RWPE1 (cell line): Measurements from ENCODE around the gene URM1.
A peak's percentile ranks its signal among the peaks of the same experiment; 100 is the strongest.

Experiments
- CTCF ChIA-PET: fragments of 350-600 bp; sonication (Branson Sonifier 250); formaldehyde crosslinking; extraction: SDS; loops from one replicate; lab custom pipeline; 2021; lab: Yijun Ruan, JAX
- POLR2A ChIA-PET: fragments of 400-600 bp; formaldehyde crosslinking; extraction: SDS; loops from one replicate; lab custom pipeline; 2020; ENCODE audit warnings: antibody characterized with exemption; ENCODE audit not compliant: low non-redundant PET; lab: Yijun Ruan, JAX
- DNase-seq: peaks from one replicate; pipeline ENCODE4 v3.0.0; 2012; ENCODE audit warnings: low spot score
- H3K27ac ChIP-seq: fragments of 450-650 bp; 2 replicates; pipeline ENCODE4 v1.5.1; 2017
- CTCF ChIP-seq: fragments of 450-650 bp; conservative IDR thresholded peaks from 2 replicates; pipeline ENCODE4 v1.5.1; 2017; ENCODE audit warnings: low read depth, mild to moderate bottlenecking

Gene URM1

DNA sequence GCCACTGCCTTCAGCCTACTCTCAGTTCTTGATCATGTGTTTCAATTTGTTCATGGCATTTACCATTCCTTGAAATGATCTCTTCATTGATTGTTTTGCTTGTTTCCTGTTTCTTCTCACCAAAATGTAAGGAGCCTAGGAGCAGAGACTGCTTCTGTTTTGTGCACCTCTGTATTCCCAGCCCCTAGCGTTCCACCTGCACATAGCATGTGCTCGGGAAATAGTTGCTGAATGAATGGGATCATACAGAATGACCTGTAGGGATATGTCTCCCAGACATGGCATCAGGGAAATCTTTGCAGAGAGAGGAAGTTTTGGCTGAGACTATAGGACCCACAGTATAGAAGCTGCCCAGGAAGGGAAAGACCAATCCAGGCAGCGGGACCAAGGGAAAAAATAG is 43.3 kb downstream of the URM1 start:
- DNase-seq, result no peak
- no peak overlapping the region for H3K27ac ChIP-seq
- CTCF ChIA-PET, result interaction anchor here (0.9 kb wide), 1 partner anchor 53 kb away, joined by 6 read pairs; no protein-coding TSS in a partner anchor
- TF ChIP-seq CTCF, result peak; percentile 19; the same call in 1 of the 2 replicates
- POLR2A ChIA-PET, result no interaction called here

- TF ChIP-seq CTCF, result no peak
- no peak for DNase-seq
- H3K27ac ChIP-seq, result no peak overlapping the region
- ChIA-PET POLR2A (no interaction called here), CTCF (interaction anchor here (0.6 to 1.3 kb wide), 2 partner anchors 28 to 203 kb away, joined by 3 to 6 read pairs; no protein-coding TSS in a partner anchor)
Measured at GRCh38 chr9:128415281-128415680, 44.1 kb downstream of the URM1 start.

- CTCF ChIA-PET, result interaction anchor here (1.3 kb wide), 1 partner anchor 29 kb away, joined by 6 read pairs; no protein-coding TSS in a partner anchor
- POLR2A ChIA-PET, result no interaction called here
- TF ChIP-seq CTCF, result no peak
- H3K27ac ChIP-seq, result no peak overlapping the region
- DNase-seq, result no peak
Measured at GRCh38 chr9:128416014-128416413, 44.8 kb downstream of the URM1 start.

GRCh38 chr9:128416432-128417019 is 45.4 kb downstream of the URM1 start:
- no peak for DNase-seq
- H3K27ac ChIP-seq, result no peak overlapping the region
- no peak for TF ChIP-seq CTCF
- ChIA-PET POLR2A (no interaction called here), CTCF (interaction anchor here (1.3 kb wide), 1 partner anchor 29 kb away, joined by 6 read pairs; no protein-coding TSS in a partner anchor)

DNA sequence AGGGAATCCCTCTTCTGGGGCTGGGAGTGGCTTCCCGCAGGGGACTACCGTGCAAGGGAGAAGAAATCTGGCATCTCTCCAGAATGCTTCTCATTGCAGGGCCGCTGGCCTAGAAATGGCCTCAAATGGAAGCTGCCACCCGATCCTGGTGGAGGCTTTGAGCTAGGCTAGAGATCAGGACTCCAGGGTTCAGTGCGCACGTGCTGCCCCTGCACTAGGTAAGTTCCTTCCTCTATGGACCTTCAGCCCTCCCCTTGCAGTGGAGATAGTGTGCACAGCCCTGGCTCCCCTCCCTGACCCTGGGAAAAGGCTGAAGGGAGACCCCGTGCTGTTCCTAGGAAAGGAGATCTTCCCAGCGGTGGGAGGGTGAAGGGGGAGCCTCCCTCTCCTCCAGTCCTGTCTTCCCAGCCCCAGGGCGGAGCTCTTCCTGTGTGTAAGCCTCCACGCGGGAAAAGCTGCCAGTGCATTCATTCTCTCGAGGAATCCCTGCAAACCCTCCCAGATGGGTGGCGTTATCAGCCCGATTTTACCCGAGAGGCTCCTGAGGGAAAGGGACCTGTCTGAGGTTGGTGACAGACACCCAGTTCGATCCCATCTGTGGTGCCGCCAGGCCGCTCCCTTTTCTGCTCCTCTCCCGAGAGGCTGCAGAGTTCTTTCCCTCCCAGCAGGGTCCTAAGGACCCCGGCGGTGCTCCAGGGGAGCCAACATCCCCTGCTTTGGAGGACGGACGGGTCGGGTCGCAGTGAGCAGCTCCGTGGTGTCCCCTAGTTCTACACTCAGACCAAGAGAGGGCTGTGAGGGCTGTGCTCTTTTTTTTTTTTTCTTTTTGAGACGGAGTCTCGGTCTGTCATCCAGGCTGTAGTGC is 48.1 kb downstream of the URM1 start:
- peak overlapping the region; percentile 80 for H3K27ac ChIP-seq
- CTCF ChIA-PET, result interaction anchor here (0.5 to 3.2 kb wide), 16 partner anchors 8 to 418 kb away, joined by 3 to 26 read pairs (median 4); partner anchors contain the start of gene ODF2
- no peak for TF ChIP-seq CTCF
- DNase-seq, result no peak
- POLR2A ChIA-PET, result interaction anchor here (0.6 kb wide), 1 partner anchor 32 kb away, joined by 3 read pairs; no protein-coding TSS in a partner anchor

- peak; percentile 87 for DNase-seq
- POLR2A ChIA-PET, result no interaction called here
Measured at GRCh38 chr9:128420060-128420650, 49.0 kb downstream of the URM1 start.

More at GRCh38 chr9:128420060-128420650, 49.0 kb downstream of the URM1 start:
- H3K27ac ChIP-seq, result peak overlapping the region; percentile 80
- TF ChIP-seq CTCF, result peak; percentile 99
- CTCF ChIA-PET, result interaction anchor here (0.5 to 3.2 kb wide), 19 partner anchors 9 to 418 kb away, joined by 3 to 26 read pairs (median 4); partner anchors contain the start of gene ODF2
